Measurements from ENCODE around the gene TCF7L1.
"Not testable (repeated sequence)": the region's sequence is repeated elsewhere in the genome, so short reads cannot be mapped to it uniquely, and the experiment has no call there.

TCF7L1 gene

GRCh38 chr2:85312404-85312803 lies 179.2 kb downstream of the TCF7L1 start:
- in situ Hi-C loops (cut with HindIII; ENCODE audit: low sequenced_read_pairs): no loop called here
- TF ChIP-seq, protein P1, sequence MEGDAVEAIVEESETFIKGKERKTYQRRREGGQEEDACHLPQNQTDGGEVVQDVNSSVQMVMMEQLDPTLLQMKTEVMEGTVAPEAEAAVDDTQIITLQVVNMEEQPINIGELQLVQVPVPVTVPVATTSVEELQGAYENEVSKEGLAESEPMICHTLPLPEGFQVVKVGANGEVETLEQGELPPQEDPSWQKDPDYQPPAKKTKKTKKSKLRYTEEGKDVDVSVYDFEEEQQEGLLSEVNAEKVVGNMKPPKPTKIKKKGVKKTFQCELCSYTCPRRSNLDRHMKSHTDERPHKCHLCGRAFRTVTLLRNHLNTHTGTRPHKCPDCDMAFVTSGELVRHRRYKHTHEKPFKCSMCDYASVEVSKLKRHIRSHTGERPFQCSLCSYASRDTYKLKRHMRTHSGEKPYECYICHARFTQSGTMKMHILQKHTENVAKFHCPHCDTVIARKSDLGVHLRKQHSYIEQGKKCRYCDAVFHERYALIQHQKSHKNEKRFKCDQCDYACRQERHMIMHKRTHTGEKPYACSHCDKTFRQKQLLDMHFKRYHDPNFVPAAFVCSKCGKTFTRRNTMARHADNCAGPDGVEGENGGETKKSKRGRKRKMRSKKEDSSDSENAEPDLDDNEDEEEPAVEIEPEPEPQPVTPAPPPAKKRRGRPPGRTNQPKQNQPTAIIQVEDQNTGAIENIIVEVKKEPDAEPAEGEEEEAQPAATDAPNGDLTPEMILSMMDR (IDR thresholded peaks at IDR 0.05; ENCODE audit: low read depth, low read length): no peak
- H3K4me3 ChIP-seq (ENCODE audit: low read depth, low read length): no peak overlapping the region
- peak; percentile 73 for DNase-seq (ENCODE audit: low read depth, low spot score)

DNA sequence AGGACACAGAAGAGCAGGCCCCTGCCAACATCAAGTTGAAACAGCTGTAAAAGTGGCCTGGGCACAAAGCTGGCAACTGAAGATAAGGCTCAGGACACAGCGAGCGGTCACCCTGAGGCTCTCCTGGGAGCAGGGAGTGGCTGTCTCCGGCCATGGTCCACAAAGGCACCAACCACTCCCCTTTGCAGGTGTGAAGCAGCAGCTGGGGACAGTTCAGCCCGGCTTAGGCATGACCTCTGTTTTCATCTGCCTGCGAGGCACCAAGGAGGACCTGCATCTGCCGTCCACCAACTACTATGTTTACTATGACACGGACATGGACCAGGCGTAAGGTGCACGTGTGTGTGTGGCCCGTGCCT lies 181.7 kb downstream of the TCF7L1 start:
- DNase-seq (ENCODE audit: low read depth, low spot score): no peak
- TF ChIP-seq, protein P1 (IDR thresholded peaks at IDR 0.05; ENCODE audit: low read depth, low read length): no peak
- no peak overlapping the region for H3K4me3 ChIP-seq (ENCODE audit: low read depth, low read length)
- in situ Hi-C loops (cut with HindIII; ENCODE audit: low sequenced_read_pairs): no loop called here

GRCh38 chr2:85315921-85316320 lies 182.7 kb downstream of the TCF7L1 start:
- H3K4me3 ChIP-seq (ENCODE audit: low read depth, low read length); DNase-seq (ENCODE audit: low read depth, low spot score); in situ Hi-C loops (cut with HindIII; ENCODE audit: low sequenced_read_pairs): not testable (repeated sequence)

DNA sequence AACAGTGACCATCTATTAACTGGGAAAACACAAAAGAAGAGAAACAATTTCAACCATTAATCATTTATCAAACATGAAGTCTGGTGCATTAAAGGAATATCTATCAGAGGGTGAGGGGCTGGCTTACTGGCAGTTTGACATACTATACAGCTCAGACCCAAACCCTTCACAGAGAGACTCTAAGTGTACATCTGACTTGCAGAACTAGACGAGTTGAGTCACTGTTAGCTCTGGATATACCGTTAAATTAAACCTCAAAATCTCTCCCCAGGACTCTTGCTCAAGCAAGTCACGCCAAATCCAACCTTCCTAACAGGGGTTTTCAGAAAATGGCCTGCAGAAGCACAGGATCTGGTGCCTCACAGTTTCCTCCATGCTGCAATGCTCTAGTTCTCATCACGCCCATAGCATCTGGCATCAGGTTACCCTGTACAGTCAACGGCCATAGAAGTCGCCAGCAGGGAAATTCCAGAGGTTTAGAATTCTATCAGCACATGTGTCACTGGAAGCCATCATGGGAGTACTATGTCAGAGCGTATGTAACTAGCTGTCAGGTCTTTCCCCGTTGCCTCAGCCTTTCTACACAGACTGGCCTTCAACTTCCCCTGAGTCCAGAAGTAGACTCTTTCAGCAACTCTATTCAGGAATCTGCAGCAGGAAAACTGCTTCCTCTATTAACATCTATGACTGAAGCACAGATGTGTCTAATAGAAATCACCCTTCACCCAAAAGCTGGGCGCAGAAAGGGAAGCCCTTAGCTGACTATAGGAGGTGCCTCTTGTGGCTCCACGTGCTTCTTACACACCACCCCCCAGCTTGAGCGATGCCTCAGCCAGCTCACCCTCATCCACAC lies 185.3 kb downstream of the TCF7L1 start:
- TF ChIP-seq, protein P1 (IDR thresholded peaks at IDR 0.05; ENCODE audit: low read depth, low read length): no peak
- H3K4me3 ChIP-seq (ENCODE audit: low read depth, low read length): no peak overlapping the region
- in situ Hi-C loops (cut with HindIII; ENCODE audit: low sequenced_read_pairs): no loop called here
- DNase-seq (ENCODE audit: low read depth, low spot score): peak; percentile 59

DNA sequence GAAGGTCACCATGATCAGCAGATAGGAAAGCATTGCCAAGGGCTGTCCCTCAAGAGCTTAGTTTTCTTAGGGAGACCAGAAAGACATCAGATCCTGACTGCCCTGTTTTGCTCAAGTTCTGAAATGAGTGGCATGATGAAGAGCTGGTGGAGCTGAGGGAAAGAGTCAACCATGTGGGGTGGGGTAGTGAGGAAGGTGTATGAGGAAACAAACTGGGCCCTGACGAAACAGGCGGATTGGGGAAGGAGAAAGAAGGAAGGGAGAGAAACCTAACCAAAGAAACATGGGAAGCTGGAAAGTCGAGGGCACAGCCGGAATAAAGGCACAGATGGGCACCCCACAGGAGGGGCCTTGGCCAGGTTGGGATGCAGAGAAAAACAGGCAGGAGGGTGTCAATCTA lies 186.6 kb downstream of the TCF7L1 start:
- TF ChIP-seq, protein P1 (IDR thresholded peaks at IDR 0.05; ENCODE audit: low read depth, low read length): no peak
- DNase-seq (ENCODE audit: low read depth, low spot score): no peak
- H3K4me3 ChIP-seq (ENCODE audit: low read depth, low read length): no peak overlapping the region
- in situ Hi-C loops (cut with HindIII; ENCODE audit: low sequenced_read_pairs): no loop called here

DNA sequence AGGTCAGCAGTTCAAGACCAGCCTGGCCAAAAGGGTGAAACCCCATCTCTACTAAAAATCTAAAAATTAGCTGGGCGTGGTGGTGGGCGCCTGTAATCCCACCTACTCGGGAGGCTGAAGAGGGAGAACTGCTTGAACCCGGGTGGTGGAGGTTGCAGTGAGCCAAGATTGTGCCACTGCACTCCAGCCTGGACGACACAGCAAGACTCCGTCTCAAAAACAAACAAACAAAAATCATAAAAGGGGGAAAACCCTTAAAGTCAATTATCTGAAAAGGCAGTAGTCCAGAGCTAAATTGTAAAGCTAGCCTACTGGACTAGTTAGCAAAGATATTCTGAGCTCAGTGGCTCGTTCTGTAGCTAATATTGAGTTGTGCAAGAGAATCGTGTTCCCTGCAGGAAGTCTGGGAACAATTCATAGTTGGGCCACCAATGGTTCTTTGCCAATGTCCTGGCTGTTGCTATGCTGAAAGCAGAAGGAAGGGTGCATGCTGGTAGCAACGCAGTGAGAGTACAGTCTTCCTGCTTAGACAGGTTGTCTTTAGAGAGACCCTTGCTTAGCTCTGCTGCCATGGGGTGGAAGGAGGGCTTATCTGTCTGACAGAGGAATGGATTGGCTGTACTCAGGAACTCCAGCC lies 190.3 kb downstream of the TCF7L1 start:
- DNase-seq (ENCODE audit: low read depth, low spot score): no peak
- TF ChIP-seq, protein P1 (IDR thresholded peaks at IDR 0.05; ENCODE audit: low read depth, low read length): no peak
- no peak overlapping the region for H3K4me3 ChIP-seq (ENCODE audit: low read depth, low read length)
- in situ Hi-C loops (cut with HindIII; ENCODE audit: low sequenced_read_pairs): no loop called here

GRCh38 chr2:85323988-85324367 lies 190.8 kb downstream of the TCF7L1 start:
- in situ Hi-C loops (cut with HindIII; ENCODE audit: low sequenced_read_pairs); DNase-seq (ENCODE audit: low read depth, low spot score); H3K4me3 ChIP-seq (ENCODE audit: low read depth, low read length): not testable (repeated sequence)
